KMS-11 (cell line): Measurements from ENCODE around the gene ITPR2.
"Not testable (repeated sequence)": the region's sequence is repeated elsewhere in the genome, so short reads cannot be mapped to it uniquely, and the experiment has no call there.

Experiments used
- H2AFZ ChIP-seq: fragments of 200-600 bp; sonication (generic); 2 replicates; pipeline ENCODE4 v1.6.1; 2016; ENCODE audit warnings: antibody characterized with exemption, mixed run types, low read depth
- H3K27ac ChIP-seq: fragments of 200-600 bp; sonication (generic); 2 replicates; pipeline ENCODE4 v1.6.1; 2016; ENCODE audit warnings: mild to moderate bottlenecking, mixed run types
- H3K27me3 ChIP-seq: fragments of 200-600 bp; sonication (generic); 2 replicates; pipeline ENCODE4 v1.6.1; 2017; ENCODE audit warnings: mild to moderate bottlenecking, low read depth, mixed run types, moderate library complexity; ENCODE audit not compliant: insufficient read depth
- H3K36me3 ChIP-seq: fragments of 200-600 bp; sonication (generic); 2 replicates; pipeline ENCODE4 v1.6.1; 2017; ENCODE audit warnings: mild to moderate bottlenecking, mixed run types; ENCODE audit not compliant: insufficient read depth
- H3K4me1 ChIP-seq: fragments of 200-600 bp; sonication (generic); 2 replicates; pipeline ENCODE4 v1.6.1; 2016; ENCODE audit warnings: mild to moderate bottlenecking, low read depth, mixed run types; ENCODE audit not compliant: poor library complexity, severe bottlenecking
- H3K4me2 ChIP-seq: fragments of 200-600 bp; sonication (generic); 2 replicates; pipeline ENCODE4 v1.7.0; 2016; ENCODE audit warnings: mild to moderate bottlenecking, mixed run types
- H3K4me3 ChIP-seq: fragments of 200-600 bp; sonication (generic); IDR thresholded peaks from 2 replicates; pipeline ENCODE4 v1.6.1; 2017; ENCODE audit warnings: low read depth, low read length, mixed read lengths; ENCODE audit not compliant: insufficient read depth
- H3K79me2 ChIP-seq: fragments of 200-600 bp; sonication (generic); 2 replicates; pipeline ENCODE4 v1.6.1; 2016; ENCODE audit warnings: low read depth, mixed run types; ENCODE audit not compliant: insufficient read depth
- H3K9ac ChIP-seq: fragments of 200-600 bp; sonication (generic); 2 replicates; pipeline ENCODE4 v1.6.1; 2016; ENCODE audit warnings: mild to moderate bottlenecking, mixed run types
- H4K20me1 ChIP-seq: fragments of 200-600 bp; sonication (generic); 2 replicates; pipeline ENCODE4 v1.6.1; 2016; ENCODE audit warnings: mild to moderate bottlenecking, mixed run types; ENCODE audit not compliant: insufficient read depth
- TF ChIP-seq, protein P1 (sequence below): fragments of 200-600 bp; sonication (generic); conservative IDR thresholded peaks from 2 replicates; pipeline ENCODE4 v1.6.1; 2017; ENCODE audit warnings: low read depth, mild to moderate bottlenecking, antibody characterized with exemption, low read length, moderate library complexity, mixed read lengths

ITPR2 gene

DNA sequence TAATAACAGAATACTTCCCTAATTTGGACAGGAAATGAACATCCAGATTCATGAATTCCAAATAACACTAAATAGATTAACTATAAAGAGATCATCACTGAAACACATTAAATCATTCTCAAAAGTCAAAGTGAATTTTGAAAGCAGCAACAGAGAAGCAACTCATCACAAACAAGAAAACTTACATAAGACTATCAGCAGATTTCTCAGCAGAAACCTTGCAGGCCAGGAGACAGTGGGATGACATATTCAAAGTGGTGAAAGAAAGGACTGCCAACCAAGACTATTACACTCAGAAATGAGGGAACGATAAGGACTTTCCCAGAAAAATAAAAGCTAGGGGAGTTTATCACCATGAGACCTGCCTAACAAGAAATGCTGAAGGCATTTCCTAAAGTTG, 70.8 kb downstream of the ITPR2 start:
- H3K9ac ChIP-seq, result no peak overlapping the region
- H3K27me3 ChIP-seq, result no peaks in the 10 kb centered on the region
- H2AFZ ChIP-seq, result no peak overlapping the region
- no peaks in the 10 kb centered on the region for H4K20me1 ChIP-seq
- no peaks in the 10 kb centered on the region for H3K36me3 ChIP-seq
- no peak overlapping the region for H3K27ac ChIP-seq
- TF ChIP-seq, protein P1, sequence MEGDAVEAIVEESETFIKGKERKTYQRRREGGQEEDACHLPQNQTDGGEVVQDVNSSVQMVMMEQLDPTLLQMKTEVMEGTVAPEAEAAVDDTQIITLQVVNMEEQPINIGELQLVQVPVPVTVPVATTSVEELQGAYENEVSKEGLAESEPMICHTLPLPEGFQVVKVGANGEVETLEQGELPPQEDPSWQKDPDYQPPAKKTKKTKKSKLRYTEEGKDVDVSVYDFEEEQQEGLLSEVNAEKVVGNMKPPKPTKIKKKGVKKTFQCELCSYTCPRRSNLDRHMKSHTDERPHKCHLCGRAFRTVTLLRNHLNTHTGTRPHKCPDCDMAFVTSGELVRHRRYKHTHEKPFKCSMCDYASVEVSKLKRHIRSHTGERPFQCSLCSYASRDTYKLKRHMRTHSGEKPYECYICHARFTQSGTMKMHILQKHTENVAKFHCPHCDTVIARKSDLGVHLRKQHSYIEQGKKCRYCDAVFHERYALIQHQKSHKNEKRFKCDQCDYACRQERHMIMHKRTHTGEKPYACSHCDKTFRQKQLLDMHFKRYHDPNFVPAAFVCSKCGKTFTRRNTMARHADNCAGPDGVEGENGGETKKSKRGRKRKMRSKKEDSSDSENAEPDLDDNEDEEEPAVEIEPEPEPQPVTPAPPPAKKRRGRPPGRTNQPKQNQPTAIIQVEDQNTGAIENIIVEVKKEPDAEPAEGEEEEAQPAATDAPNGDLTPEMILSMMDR, result no peak
- H3K79me2 ChIP-seq, result no peaks in the 10 kb centered on the region
- H3K4me3 ChIP-seq, result no peak overlapping the region
- peaks cover 3% of the 10 kb centered on the region for H3K4me1 ChIP-seq
- no peak overlapping the region for H3K4me2 ChIP-seq

DNA sequence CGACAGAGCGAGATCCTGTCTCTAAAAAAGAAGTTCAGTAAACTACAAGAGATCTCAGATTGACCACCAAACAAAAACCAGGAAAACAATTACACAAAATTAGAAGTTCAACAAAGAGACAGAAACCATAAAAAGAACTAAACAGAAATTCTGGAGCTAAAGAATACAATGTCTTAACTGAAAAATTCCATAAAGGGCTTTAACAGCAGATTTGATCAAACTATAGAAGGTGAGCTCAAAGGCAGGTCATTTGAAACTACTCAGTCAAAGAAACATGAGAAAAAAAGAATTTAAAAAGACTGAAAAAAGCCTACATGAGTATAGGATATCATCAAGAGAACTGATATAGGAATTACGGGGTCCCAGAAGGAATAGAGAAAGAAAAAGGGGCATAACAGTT, 71.2 kb downstream of the ITPR2 start:
- Histone ChIP-seq H2AFZ (no peak overlapping the region), H3K27ac (no peak overlapping the region), H3K79me2 (no peaks in the 10 kb centered on the region), H3K4me3 (no peak overlapping the region), H3K9ac (no peak overlapping the region), H3K36me3 (no peaks in the 10 kb centered on the region), H3K4me1 (no peaks in the 10 kb centered on the region), H3K4me2 (no peak overlapping the region), H4K20me1 (no peaks in the 10 kb centered on the region), H3K27me3 (no peaks in the 10 kb centered on the region)
- TF ChIP-seq, protein P1, result no peak

DNA sequence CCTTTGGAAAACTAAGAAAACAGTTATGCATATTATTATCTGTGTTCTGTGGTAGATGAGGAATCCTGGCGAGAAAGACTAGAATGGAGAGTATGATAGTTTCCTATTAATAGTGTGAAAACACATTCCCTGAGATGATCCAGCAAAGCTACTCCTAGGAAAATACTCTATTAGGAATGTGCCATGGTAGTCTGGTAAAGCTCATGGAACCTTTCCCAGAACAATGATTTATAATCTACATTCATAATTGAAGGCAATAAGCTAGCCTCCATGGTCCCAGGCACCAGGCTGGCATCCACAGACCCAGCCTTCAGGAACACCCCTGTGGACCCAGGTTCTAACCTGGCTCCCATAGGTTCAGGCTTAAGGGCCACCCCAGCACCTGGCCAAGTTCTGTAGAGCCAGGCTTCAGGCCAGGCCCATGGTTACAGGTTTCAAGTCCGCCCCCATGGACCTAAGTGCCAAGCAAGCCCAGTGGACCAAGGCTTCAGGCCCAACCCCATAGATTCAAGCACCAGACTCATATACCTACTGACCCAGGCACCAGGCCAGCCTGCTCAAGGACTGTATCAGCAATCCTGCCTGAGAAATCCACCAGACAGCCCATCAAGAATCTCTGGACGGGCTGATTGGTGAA, 72.2 kb downstream of the ITPR2 start:
- no peak overlapping the region for H3K4me3 ChIP-seq
- H4K20me1 ChIP-seq, result no peaks in the 10 kb centered on the region
- no peaks in the 10 kb centered on the region for H3K4me1 ChIP-seq
- TF ChIP-seq, protein P1, result no peak
- H3K27me3 ChIP-seq, result no peaks in the 10 kb centered on the region
- H3K36me3 ChIP-seq, result no peaks in the 10 kb centered on the region
- no peaks in the 10 kb centered on the region for H3K79me2 ChIP-seq
- no peak overlapping the region for H2AFZ ChIP-seq
- no peak overlapping the region for H3K27ac ChIP-seq
- H3K4me2 ChIP-seq, result no peak overlapping the region
- no peak overlapping the region for H3K9ac ChIP-seq

DNA sequence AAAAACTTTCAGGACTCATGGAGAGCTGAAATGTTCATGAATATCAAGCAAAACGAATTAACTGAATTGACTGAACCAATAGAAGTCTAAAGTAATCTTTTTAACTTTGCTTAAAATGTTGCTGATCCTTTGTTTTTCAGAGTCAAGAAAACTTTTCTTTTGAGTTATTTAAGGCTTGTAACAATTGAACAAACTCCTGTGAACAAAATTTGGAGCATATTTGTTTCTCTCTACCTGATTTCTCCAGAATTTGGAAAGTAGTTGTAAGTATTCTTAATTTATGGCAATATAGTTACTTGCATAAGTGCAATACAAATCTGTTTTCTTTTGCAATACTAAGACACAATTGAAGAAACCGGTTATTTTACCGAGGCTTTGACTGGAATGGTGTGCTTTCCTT, 77.6 kb downstream of the ITPR2 start:
- not testable (repeated sequence) for H3K4me3 ChIP-seq, H3K9ac ChIP-seq, H4K20me1 ChIP-seq, H3K4me1 ChIP-seq, H3K4me2 ChIP-seq, H2AFZ ChIP-seq, H3K79me2 ChIP-seq, H3K36me3 ChIP-seq, H3K27ac ChIP-seq, H3K27me3 ChIP-seq

DNA sequence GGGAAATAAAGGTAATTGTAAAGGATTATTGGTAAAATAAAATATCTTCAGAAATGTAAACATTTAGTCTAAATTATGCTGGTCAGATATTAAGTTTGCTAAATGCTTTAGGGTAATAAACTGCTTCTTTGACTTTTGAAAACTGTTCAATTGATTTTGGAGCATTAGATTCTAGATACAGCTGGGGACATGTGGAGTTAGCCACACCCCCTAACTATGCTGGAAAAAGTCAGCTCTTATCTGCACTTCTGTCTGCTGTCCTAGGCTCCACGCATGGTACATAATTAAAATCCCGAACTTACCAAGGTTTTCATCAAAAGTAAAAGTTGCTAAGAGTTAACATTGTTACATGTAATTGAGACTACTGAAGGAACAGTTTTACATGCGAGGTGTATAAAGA, 78.8 kb downstream of the ITPR2 start:
- Histone ChIP-seq H3K4me3 (no peak overlapping the region), H3K79me2 (no peaks in the 10 kb centered on the region), H3K4me1 (peaks cover 9% of the 10 kb centered on the region), H3K36me3 (no peaks in the 10 kb centered on the region), H3K27ac (no peak overlapping the region), H4K20me1 (no peaks in the 10 kb centered on the region), H3K4me2 (no peak overlapping the region), H3K27me3 (no peaks in the 10 kb centered on the region), H3K9ac (no peak overlapping the region), H2AFZ (no peak overlapping the region)
- TF ChIP-seq, protein P1, result no peak
